Heart right ventricle (tissue), 16 donors: ENCODE measurements around the gene SENP2. TPM values are rescaled to one million over a fixed set of nuclear protein-coding genes. Genes with fewer than 3 reads are reported as not detected.

Experiments used
- ATAC-seq, 8 donors: fragments of 200-7000 bp; cut with Tn5 transposase; one replicate each; pipeline ENCODE4 v1.9.1; 2020; ENCODE audit warnings: mild to moderate bottlenecking in 8 of 8, moderate library complexity in 8 of 8, moderate number of reproducible peaks in 1 of 8
- DNase-seq, 2 donors: peaks; one replicate each; pipeline ENCODE4 v3.0.0-alpha.2; 2020
- H3K27ac ChIP-seq, 10 donors: fragments of 200-600 bp; sonication (generic) in 2 of 10; one replicate each; pipeline versions ENCODE4 v1.5.0 to v1.8.0; 2020 to 2022; ENCODE audit warnings: mild to moderate bottlenecking in 3 of 10
- H3K27me3 ChIP-seq, 7 donors: fragments of 200-600 bp; one replicate each; pipeline ENCODE4 v1.8.0; 2021 to 2022; ENCODE audit warnings: mild to moderate bottlenecking in 2 of 7
- H3K36me3 ChIP-seq, 9 donors: fragments of 200-600 bp; sonication (generic) in 1 of 9; one replicate each; pipeline versions ENCODE4 v1.5.0 to v1.8.0; 2020 to 2022; ENCODE audit warnings: mild to moderate bottlenecking in 2 of 9
- H3K4me1 ChIP-seq, 9 donors: fragments of 200-600 bp; sonication (generic) in 1 of 9; one replicate each; pipeline versions ENCODE4 v1.5.0 to v1.8.0; 2020 to 2022; ENCODE audit warnings: mild to moderate bottlenecking in 4 of 9
- H3K4me3 ChIP-seq, 10 donors: fragments of 200-600 bp; sonication (generic) in 2 of 10; one replicate each; pipeline versions ENCODE4 v1.5.0 to v1.8.0; 2020 to 2022; ENCODE audit warnings: mild to moderate bottlenecking in 7 of 10, moderate library complexity in 2 of 10
- H3K9me3 ChIP-seq, 11 donors: fragments of 200-600 bp in 10 of 11; sonication (generic) in 2 of 11; one replicate each; pipeline versions ENCODE4 v1.5.0 to v1.8.0; 2013 to 2022; ENCODE audit warnings: mild to moderate bottlenecking in 2 of 11, control low read depth in 1 of 11, moderate library complexity in 1 of 11
- WGBS, 2 donors: extraction: QIAGEN DNeasy Blood & Tissue Kit; methylation state at CpG; one replicate each; pipeline ENCODE4 v1.1.7; 2013; ENCODE audit warnings: inconsistent platforms in 1 of 2; 5-methylcytosine and 5-hydroxymethylcytosine counted together
- intact Hi-C, 10 donors: fragments of 100-400 bp; cut with DNase I; formaldehyde crosslinking; loops; one replicate each; pipeline versions ENCODE4 v1.11.1 to v1.14.2; 2022
- polyA plus RNA-seq, 2 donors: library from polyadenylated mRNA; stranded (reverse); fragments of 200-250 nt; gene quantifications; one replicate each; pipeline ENCODE4 v1.2.3, GENCODE V29; 2013
- total RNA-seq, 10 donors: library from RNA; stranded (reverse); fragmentation: NEBNext Ultra II Directional in 3 of 10; extraction: Animal tissue kit (Norgen Biotek cat#: 25700) in 3 of 10; gene quantifications; one replicate each; pipeline versions ENCODE4 v1.2.1 to v1.2.4, GENCODE V29; 2021 to 2023
- TF ChIP-seq, protein P1 (sequence below), 9 donors: fragments of 200-600 bp; sonication (generic) in 2 of 9; IDR thresholded peaks; one replicate each; pipeline versions ENCODE4 v1.5.0 to v1.8.0; 2021 to 2022; ENCODE audit warnings: antibody characterized with exemption in 9 of 9, mild to moderate bottlenecking in 5 of 9, moderate library complexity in 1 of 9
- donor health status: Arrhythmogenic right ventricular cardiomyopathy.
- donor health status: ischemic (EF 13 %, LVEDD 7.1; RV severe dilation, severe dysfunction).
- donor health status: healthy with polysubstance abuse.
- donor health status: DM: no; HTN: yes; CAD: no.
- donor health status: DM: no; HTN: no; CAD: no.
- donor health status: ischemic (EF 25% LVEDD 6.9; RV normal size, moderate dysfunction).
- donor health status: ischemic (EF 25% LVEDD 5.7; RV mildly dilated, moderate dysfunction).
- donor health status: healthy.
- donor health status: DM: yes; HTN: yes; CAD: no.
- donor health status: Ischemic cardiomyopathy.
- donor health status: ischemic (EF 35%, LVEDD 5.7; RV mildly dilated, moderate dysfunction).
- donor health status: nonischemic (EF 11% LVEDD 7.7; RV severe dilation, severe dysfunction).
- donor health status: DM: yes; HTN: yes; CAD: no.
- donor health status: PGD.
- donor health status: ischemic (EF 29% LVEDD 5.4; RV normal size, mild dysfunction).
- donor health status: nonischemic (EF 23%, LVEDD 6.1; RV moderate dilation, normal function).

The SENP2 gene
- total and polyA plus RNA-seq, 12 donors = 7.9 to 46.5 (median 34.9) TPM

DNA sequence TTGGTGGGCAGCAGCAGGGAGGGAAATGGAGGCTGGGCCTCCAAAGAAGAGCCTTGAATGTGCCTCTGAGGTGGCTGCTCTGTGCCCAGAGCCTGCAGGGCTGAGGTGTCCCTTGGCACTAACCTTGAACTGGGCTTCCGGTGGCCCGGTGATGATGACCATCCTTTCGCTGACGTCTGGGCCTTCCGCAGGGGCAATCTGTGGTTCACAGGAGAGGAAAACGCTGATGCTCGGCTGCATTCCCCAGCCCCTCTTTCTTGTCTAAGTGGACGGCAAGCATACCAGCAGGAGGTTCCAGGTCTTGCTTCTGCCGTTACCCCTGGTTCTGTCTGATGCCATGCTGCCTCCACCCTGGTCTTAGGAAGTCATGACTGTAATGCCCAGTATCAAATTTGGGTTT lies 65.9 kb downstream of the SENP2 start:
- 98 to 99% methylated on average over 9 of the region's 9 CpGs for WGBS, 2 donors
- Histone ChIP-seq H3K36me3 (no peaks in the 10 kb centered on the region), H3K27me3 (no peaks in the 10 kb centered on the region), H3K4me1 (peaks cover 0 to 15% (median 9%) of the 10 kb centered on the region in 9 donors), H3K4me3 (no peak overlapping the region), H3K27ac (no peak overlapping the region), H3K9me3 (no peaks in the 10 kb centered on the region)
- TF ChIP-seq, protein P1, sequence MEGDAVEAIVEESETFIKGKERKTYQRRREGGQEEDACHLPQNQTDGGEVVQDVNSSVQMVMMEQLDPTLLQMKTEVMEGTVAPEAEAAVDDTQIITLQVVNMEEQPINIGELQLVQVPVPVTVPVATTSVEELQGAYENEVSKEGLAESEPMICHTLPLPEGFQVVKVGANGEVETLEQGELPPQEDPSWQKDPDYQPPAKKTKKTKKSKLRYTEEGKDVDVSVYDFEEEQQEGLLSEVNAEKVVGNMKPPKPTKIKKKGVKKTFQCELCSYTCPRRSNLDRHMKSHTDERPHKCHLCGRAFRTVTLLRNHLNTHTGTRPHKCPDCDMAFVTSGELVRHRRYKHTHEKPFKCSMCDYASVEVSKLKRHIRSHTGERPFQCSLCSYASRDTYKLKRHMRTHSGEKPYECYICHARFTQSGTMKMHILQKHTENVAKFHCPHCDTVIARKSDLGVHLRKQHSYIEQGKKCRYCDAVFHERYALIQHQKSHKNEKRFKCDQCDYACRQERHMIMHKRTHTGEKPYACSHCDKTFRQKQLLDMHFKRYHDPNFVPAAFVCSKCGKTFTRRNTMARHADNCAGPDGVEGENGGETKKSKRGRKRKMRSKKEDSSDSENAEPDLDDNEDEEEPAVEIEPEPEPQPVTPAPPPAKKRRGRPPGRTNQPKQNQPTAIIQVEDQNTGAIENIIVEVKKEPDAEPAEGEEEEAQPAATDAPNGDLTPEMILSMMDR (IDR thresholded peaks at IDR 0.05) = no peak
- DNase-seq = no peak
- no peak for ATAC-seq
- intact Hi-C loops = no loop called here

DNA sequence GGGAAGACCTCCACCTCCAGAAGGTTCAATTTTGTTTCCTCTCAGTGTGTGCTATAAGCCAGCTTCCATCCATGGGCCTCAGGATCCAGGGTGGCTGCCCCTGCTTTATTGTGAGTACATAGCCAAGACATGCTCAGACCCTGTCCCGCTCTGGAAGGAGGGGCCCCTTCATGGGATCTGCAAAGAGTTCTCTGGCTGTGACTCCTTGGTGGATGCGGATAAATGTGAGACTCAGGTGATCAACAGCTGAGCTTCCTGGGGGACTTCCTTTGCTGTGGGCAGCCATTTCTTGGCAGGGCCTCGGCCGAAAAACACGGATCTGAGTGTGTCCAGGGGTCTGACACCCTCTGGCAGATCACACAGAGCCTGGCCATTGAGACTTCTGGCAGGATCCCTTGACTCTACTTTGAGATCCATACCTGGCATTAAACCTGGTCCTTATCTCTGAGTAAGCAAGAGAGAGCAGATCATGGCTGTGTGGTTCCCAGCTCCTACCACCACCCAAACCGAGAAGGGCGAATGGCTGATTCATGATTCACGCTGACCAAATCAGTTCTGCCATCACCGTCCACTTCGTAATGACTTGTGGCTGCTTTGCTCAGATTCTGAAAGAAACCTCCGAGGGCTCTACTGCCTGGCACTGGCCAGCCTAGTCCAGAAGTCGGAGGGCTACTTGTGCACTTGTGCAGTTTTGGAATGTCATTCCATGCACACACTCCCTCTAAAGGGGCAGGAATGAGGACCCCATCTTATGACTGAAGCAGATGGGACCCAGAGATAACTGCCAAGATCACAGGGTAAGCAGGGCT lies 68.1 kb downstream of the SENP2 start:
- DNase-seq (no peak), ATAC-seq (no peak)
- no peaks in the 10 kb centered on the region for H3K36me3 ChIP-seq
- 94 to 95% methylated on average over 12 of the region's 12 CpGs for WGBS, 2 donors
- no peaks in the 10 kb centered on the region for H3K9me3 ChIP-seq
- TF ChIP-seq, protein P1 (IDR thresholded peaks at IDR 0.05) = no peak
- intact Hi-C loops = no loop called here
- H3K4me1 ChIP-seq = peaks cover 0 to 28% (median 9%) of the 10 kb centered on the region in 9 donors
- no peaks in the 10 kb centered on the region for H3K27me3 ChIP-seq
- H3K4me3 ChIP-seq = no peak overlapping the region
- no peak overlapping the region for H3K27ac ChIP-seq

DNA sequence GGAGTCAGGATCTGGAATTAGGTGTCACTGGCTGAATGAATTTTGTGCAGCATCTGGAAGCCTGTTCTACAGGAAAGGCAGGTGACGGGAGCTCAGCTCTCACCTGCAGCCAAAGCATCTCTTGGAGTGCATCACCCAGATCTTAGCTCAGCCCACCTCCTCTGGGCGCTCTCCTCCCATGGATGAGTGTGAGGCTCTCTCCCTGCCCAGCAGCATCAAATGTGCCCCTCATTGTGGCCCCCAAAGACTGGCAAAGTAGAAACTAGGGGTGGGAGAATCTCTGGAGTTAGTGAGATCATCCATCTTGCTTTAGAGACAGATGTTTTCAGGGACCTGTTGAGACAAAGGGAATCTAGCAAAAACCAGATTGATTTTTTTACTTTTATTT lies 68.7 kb downstream of the SENP2 start:
- Histone ChIP-seq H3K4me3 (no peak overlapping the region), H3K4me1 (peaks cover 0 to 29% (median 9%) of the 10 kb centered on the region in 9 donors), H3K27me3 (no peaks in the 10 kb centered on the region), H3K27ac (no peak overlapping the region), H3K36me3 (no peaks in the 10 kb centered on the region), H3K9me3 (no peaks in the 10 kb centered on the region)
- ATAC-seq = no peak
- TF ChIP-seq, protein P1 (IDR thresholded peaks at IDR 0.05) = no peak
- no peak for DNase-seq
- intact Hi-C loops = no loop called here
- 95 to 97% methylated on average over 2 of the region's 2 CpGs for WGBS, 2 donors

DNA sequence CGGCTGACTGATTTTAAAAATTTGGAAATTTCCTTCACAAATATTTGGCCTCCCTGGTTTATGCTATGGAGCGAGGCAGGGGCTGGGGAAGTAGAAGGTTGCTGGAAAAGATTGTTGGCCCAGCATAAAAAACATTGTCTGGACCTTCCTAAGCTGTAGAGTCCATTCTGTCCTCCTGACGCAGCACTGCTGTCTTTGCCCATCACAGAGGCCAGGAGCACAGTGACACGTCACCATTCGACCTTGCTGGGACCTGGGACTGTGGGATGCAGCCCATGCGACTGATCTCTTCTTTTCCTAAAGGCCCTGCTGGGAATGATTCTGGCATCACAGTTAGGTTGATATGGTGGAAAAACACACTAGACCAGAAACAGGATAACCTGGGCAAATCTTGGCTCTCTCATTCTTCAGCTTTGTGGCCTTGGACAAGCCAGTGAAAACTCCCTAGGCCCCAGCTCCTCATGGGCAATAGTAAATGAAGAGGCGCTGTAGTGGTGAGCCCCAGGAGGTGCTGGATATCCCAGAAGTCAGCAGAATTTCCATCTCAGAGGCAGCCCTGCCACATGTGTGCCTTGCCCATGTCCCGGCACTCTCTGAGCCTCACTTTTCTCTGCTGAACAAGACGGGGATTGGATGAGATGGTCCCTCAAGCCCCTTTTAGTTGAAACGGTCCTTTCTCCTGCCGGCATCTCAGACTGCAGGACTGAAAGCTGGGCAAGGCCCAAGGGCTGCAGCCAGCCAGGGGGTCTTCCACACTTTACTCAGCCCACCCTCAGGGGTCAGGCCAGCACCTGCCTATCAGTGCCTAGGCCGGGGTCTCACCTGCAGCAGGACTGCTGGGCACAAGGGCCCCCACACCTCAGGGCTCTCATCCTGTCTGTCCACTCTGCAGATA lies 69.6 kb downstream of the SENP2 start:
- DNase-seq (no peak), ATAC-seq (peak in 1 of 8 donors; percentile 3)
- Histone ChIP-seq H3K4me1 (peaks cover 0 to 38% (median 11%) of the 10 kb centered on the region in 9 donors), H3K36me3 (no peaks in the 10 kb centered on the region), H3K27me3 (no peaks in the 10 kb centered on the region), H3K4me3 (no peak overlapping the region), H3K9me3 (no peaks in the 10 kb centered on the region), H3K27ac (peak overlapping the region in 9 of 10 donors; percentile 6 to 72 (median 44))
- WGBS, 2 donors = 87 to 90% methylated on average over 12 of the region's 12 CpGs
- intact Hi-C loops = no loop called here
- TF ChIP-seq, protein P1 (IDR thresholded peaks at IDR 0.05) = no peak
